Measurements from ENCODE around the gene PHIP.

The PHIP gene

GRCh38 chr6:79005497-79005896 is 72.6 kb downstream of the PHIP start:
- no peak for TF ChIP-seq CTCF (IDR thresholded peaks at IDR 0.05)

DNA sequence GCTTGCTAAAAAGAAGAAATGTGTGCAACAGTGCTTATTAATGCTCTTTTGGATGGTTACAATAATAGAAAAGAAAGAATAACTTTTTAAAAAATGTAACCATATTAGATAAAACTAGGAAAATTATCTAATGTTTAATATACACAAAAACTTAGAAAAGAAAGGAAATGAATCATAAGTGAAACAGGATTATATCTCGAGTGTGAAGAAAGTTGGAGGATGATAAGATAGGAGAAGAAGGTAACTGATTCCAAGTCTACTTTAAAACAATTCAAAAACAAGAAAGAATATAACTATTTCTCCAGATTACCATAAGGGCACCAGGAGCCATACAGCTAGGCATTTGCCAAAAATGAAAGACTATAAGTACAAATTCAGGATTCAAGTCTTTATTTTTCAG is 73.0 kb downstream of the PHIP start:
- TF ChIP-seq CTCF (IDR thresholded peaks at IDR 0.05) = no peak

DNA sequence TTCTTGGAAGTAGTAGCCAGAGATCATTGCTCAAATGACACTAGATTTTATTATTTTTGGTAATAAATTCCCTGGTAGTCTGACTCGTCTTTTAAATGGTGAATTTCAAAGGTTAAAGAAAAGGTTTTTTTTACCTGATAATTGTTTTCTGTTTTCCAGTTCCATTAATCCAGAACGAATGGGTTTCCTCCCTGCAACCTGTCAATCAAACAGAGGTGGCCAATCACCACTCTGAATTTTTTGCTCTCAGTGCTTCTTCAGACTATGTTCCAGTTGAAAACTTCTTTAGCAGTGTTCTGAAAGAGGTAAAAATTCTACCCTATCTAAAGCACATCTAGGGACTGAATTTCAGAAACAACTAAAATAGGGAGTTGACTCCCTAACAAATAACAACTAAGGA is 73.8 kb downstream of the PHIP start:
- TF ChIP-seq CTCF (IDR thresholded peaks at IDR 0.05) = no peak

DNA sequence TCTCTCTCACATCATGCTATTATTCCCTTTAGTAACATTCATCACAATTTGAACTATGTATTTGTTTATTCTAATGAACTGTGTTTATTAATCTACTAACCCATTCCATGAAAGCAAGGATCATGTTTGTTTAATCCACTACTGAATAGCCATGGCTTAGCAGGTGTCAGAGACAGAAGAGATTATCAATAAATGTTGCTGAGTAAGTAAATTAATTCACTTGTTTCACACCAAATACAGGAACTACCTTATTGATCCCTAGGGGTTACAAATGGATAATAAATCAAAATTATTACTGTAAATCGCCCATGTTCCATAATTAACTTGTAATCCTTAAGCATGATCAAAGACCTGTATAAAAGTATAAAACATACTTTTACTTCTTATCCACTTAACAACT is 76.6 kb downstream of the PHIP start:
- no peak for TF ChIP-seq CTCF (IDR thresholded peaks at IDR 0.05)

GRCh38 chr6:78999737-79000136 is 78.3 kb downstream of the PHIP start:
- no peak for TF ChIP-seq CTCF (IDR thresholded peaks at IDR 0.05)

- no peak for TF ChIP-seq CTCF (IDR thresholded peaks at IDR 0.05)
Measured at GRCh38 chr6:78995946-78996345, 82.1 kb downstream of the PHIP start.

DNA sequence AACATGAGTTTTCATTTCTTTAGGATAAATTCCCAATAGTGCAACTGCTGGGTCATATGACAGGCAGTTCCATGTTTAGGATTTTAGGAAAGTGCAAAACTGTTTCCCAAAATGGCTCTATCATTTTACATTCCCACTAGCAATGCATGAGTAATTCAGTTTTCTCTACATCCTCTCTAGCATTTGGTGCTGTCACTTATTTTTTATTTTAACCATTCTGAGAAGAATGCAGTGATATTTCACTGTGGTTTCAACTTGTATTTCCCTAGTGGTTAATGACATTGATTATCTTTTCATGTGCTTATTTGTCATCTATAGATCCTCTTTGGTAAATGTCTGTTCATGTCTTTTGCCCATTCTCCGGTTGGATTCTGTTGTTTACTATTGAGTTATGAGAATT is 82.7 kb downstream of the PHIP start:
- TF ChIP-seq CTCF (IDR thresholded peaks at IDR 0.05) = no peak

GRCh38 chr6:78993955-78994354 is 84.1 kb downstream of the PHIP start:
- no peak for TF ChIP-seq CTCF (IDR thresholded peaks at IDR 0.05)

All from LNCAP (cell line).